Measurements from ENCODE around the gene RDX.
"Not testable (repeated sequence)": the region's sequence is repeated elsewhere in the genome, so short reads cannot be mapped to it uniquely, and the experiment has no call there.

RDX gene

DNA sequence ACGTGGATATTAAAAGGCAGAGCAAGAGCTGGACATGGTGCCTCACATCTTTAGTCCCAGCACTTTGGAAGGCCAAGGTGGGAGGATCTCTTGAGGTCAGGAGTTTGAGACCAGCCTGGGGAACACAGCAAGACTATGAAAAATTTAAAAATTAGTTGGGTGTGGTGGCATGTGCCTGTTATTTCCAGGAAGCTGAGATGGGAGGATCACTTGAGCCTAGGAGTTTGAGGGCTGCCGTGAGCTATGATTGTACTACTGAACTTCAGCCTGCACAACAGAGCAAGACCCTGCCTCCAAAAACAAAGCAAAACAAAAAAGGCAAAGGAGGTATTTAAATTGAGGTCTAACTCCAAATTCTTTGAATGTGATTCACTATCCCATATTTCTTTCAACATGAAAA, 23.5 kb downstream of the RDX start:
- no peak for DNase-seq (ENCODE audit: low read depth)

GRCh38 chr11:110269996-110270395, 26.4 kb downstream of the RDX start:
- no peak for DNase-seq (ENCODE audit: low read depth)

GRCh38 chr11:110268441-110268840, 28.0 kb downstream of the RDX start:
- no peak for DNase-seq (ENCODE audit: low read depth)

- no peak for DNase-seq (ENCODE audit: low read depth)
Observed at GRCh38 chr11:110262072-110262403, 34.4 kb downstream of the RDX start.

DNA sequence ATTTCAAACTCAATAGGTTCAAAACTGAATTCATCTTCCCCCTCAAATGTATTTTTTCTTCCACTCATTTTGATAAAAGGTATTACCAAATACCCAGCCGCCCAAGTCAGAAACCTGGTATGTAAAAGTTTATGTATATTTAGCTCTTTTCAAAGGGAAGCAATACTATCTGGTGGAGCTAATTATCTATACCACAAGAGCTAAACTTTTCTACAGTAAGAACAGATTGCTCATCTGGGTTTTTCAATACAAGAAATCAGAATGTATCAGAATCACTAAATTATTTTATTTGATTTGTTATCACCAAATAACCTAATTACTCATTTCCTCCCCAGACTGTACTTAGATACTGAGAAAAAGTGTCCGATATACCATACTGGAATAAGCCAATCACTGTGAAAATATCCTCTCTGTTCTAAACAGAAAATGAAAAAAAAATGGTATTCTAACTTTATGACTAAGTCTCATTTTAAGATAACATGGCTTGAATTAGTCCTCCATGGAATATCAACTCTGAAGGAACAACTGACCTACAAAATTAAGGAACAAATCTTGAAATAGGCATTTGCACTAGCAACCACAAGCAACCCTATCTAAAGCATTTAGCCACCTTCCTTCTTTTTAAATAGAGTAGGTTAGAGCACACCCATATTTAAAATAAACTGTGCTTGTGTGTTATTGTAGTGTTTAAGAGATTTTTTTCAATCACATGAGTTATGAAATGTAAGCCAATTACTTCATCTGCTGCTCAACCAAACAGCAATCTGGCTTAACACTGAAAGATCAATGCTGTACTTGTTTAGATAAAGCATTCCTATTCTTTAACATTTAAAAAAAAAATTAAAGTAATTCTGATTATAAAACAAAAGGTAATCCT, 35.0 kb downstream of the RDX start:
- peak; percentile 34 for DNase-seq (ENCODE audit: low read depth)

DNA sequence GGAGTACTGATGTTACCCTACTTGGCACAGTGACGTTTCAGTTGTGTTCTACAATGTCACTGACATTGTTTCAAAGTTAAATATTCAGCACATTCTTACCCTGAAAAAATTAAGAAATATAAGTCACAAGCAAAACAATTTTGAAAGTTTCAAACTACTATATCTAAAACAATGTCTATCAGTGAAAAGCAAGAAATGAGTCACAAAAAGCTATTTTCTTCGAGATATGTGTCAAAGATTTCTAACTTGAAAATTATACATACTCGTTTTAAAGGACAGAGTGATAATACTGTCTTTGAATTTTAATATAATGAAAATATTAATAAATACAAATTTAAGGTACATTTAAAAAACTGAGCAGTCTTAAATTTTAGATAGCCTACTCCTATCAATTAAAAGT, 42.9 kb downstream of the RDX start:
- no peak for DNase-seq (ENCODE audit: low read depth)

DNA sequence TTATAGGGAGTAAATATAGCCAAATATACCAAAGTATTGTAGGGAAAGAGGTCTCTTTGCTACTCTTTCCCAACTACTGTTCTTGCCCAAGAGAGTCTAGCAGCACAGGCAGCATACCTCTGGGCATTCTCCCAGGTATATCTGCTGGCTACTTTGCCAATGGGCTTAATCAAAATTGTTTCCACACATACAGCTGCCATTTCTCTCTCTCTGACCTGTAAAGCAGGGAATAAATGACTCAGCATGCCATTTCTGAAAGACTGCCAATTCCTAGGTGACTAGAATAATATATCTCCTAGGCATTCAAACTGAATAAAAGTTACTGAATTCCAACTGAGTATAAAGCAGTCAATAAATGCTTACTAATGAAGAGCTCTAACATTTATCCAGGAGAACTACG, 44.6 kb downstream of the RDX start:
- DNase-seq (ENCODE audit: low read depth), result peak; percentile 47

GRCh38 chr11:110250168-110250567, 46.2 kb downstream of the RDX start:
- DNase-seq (ENCODE audit: low read depth), result no peak

GRCh38 chr11:110249766-110250165, 46.6 kb downstream of the RDX start:
- no peak for DNase-seq (ENCODE audit: low read depth)

DNA sequence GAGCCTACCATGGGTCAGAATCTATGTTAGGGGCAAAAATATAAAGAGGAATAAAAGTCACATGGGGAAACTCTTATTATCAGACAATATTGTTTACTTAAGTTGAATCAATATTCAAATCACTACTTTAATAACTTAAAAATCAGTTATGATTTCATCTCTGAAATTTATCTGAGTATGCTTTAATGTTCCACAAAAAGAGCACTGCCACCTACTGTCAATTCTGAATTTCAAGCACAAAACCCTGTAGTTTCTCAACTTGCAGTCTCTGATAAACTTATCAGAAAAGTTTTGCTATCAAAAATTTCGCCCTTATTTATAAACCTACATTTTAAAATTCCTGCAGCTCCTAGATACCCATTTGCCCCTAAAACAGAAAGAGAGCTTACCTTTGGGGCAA, 47.3 kb downstream of the RDX start:
- peak; percentile 16 for DNase-seq (ENCODE audit: low read depth)

GRCh38 chr11:110243791-110244190, 52.6 kb downstream of the RDX start:
- DNase-seq (ENCODE audit: low read depth), result no peak

GRCh38 chr11:110242746-110243145, 53.7 kb downstream of the RDX start:
- DNase-seq (ENCODE audit: low read depth), result no peak

- no peak for DNase-seq (ENCODE audit: low read depth)
Observed at GRCh38 chr11:110242188-110242587, 54.2 kb downstream of the RDX start.

DNA sequence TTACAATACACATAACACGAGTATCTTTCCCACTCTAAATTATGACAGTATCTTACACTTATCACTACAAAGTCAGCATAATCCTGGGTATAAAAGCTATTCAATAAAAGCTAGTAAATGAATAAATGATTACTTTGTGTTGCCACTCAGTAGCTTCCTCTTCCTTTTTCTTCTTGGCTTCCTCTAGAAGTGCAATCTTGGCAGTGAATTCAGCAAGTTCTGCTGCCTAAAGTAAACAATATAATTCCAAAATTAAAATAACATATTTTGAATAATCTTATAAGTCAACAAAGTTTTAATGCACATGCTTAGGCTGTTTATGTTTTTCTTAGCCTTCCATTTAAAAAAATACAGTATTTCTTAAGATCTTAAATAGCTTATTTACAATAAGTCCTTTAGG, 60.4 kb downstream of the RDX start:
- no peak for DNase-seq (ENCODE audit: low read depth)

- DNase-seq (ENCODE audit: low read depth), result peak; percentile 19
Observed at GRCh38 chr11:110230377-110230776, 66.0 kb downstream of the RDX start.

DNA sequence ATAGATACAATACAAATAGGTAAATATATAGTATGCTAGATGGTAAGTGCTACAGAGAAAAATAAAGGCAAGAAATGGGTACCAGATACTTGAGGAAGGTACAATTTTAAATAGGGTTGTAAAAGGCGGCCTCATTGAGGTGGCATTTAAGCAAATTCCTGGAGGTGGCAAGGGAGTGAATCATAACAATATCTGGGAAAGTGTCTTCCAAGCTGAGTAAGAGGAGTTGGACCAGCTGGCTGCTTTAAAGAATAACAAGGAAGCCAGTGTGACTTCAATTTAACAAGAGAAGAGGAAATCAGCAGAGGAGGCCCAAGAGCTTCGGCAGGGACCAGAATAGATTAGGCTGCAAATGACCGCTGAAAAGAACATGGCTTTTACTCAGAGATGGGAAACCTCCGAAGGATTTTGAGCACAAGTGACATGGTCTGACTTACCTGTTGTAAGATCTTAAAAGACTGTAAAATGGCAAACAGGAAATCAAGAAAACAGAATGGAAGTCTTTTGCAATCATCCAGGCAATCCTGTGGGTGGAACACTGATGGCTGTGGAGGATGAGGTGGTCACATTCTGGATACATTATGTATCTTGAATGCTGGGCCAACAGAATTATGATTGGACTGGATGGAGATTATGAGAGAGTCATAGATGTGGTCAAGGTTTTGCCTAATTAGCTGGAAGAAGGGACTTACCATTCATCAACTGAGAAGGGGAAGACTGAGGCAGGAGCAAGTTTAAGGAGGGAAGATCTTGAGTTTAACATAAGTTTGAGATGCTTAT, 77.2 kb downstream of the RDX start:
- DNase-seq (ENCODE audit: low read depth), result peak; percentile 71

GRCh38 chr11:110217936-110218335, 78.5 kb downstream of the RDX start:
- DNase-seq (ENCODE audit: low read depth), result no peak

- DNase-seq (ENCODE audit: low read depth), result peak; percentile 21
Observed at GRCh38 chr11:110217223-110217877, 79.1 kb downstream of the RDX start.

DNA sequence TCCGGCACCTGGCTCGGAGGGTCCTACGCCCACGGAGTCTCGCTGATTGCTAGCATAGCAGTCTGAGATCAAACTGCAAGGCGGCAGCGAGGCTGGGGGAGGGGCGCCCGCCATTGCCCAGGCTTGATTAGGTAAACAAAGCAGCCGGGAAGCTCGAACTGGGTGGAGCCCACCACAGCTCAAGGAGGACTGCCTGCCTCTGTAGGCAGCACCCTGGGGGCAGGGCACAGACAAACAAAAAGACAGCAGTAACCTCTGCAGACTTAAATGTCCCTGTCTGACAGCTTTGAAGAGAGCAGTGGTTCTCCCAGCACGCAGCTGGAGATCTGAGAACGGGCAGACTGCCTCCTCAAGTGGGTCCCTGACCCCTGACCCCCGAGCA, 87.1 kb downstream of the RDX start:
- not testable (repeated sequence) for DNase-seq (ENCODE audit: low read depth)

DNA sequence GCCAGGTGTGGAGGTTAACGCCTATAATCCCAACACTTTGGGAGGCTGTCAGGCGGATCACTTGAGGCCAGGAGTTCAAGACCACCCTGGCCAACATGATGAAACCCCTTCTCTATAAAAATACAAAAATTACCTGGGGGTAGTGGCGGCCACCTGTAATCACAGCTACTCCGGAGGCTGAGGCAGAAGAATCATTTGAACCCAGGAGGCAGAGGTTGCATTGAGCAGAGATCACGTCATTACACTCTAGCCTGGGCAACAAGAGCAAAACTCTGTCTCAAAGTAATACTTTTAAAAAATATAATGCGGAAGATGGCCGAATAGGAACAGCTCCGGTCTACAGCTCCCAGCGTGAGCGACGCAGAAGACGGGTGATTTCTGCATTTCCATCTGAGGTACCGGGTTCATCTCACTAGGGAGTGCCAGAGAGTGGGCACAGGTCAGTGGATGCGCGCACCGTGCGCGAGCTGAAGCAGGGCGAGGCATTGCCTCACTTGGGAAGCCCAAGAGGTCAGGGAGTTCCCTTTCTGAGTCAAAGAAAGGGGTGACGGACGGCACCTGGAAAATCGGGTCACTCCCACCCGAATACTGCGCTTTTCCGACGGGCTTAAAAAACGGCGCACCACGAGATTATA, 87.6 kb downstream of the RDX start:
- DNase-seq (ENCODE audit: low read depth), result peak; percentile 32

DNA sequence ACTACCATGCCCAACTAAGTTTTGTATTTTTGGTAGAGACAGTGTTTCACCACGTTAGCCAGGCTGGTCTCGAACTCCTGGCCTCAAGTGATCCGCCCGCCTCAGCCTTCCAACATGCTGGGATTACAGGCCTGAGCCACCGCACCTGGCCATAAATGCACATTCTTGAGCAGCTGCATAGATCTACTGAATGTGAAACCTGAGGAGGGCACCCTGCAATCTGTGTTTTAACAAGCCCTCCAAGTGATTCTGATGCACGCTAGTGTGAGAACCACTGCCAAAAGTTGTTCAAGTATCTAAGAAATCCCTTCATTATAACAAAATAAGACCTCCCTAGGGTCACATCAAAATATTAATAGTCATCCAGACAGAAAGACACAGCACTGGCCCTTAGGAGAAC, 89.3 kb downstream of the RDX start:
- DNase-seq (ENCODE audit: low read depth), result no peak

DNA sequence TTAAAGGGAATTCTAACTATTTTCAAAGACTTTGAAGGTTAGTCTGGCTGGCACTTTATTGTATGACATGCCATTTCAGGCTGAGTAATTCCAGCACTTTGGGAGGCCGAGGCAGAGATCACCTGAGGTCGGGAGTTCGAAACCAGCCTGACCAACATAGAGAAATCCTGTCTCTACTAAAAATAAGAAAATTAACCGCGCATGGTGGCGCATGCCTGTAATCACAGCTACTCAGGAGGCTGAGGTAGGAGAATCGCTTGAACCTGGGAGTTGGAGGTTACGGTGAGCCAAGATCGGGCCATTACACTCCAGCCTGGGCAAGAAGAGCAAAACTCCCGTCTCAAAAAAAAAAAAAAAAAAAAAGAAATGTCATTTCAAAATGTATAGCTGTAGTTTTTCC, 95.6 kb downstream of the RDX start:
- DNase-seq (ENCODE audit: low read depth), result no peak

- peak; percentile 87 for DNase-seq (ENCODE audit: low read depth)
Observed at GRCh38 chr11:110200241-110200640, 96.2 kb downstream of the RDX start.

Data from amniotic epithelial cell (primary cell).